Tibial nerve (tissue), 4 donors: ENCODE measurements around the gene BANK1. TPM values are rescaled to one million over a fixed set of nuclear protein-coding genes. Genes with fewer than 3 reads are reported as not detected.

Source experiments
- DNase-seq, 2 donors: peaks; one replicate each; pipeline ENCODE4 v3.0.0-alpha.2; 2019; ENCODE audit warnings: low spot score in 2 of 2
- H3K27ac ChIP-seq, 4 donors: fragments of 200-600 bp; sonication (generic) in 3 of 4; one replicate each; pipeline ENCODE4 v1.5.1; 2017 to 2019; ENCODE audit warnings: mild to moderate bottlenecking in 1 of 4
- H3K27me3 ChIP-seq, 2 donors: fragments of 200-600 bp; sonication (generic) in 1 of 2; one replicate each; pipeline versions ENCODE4 v1.5.1 to v1.6.0; 2017 to 2019
- H3K36me3 ChIP-seq, 3 donors: fragments of 200-600 bp; sonication (generic); one replicate each; pipeline ENCODE4 v1.5.1; 2018 to 2019
- H3K4me1 ChIP-seq, 4 donors: fragments of 200-600 bp; sonication (generic) in 3 of 4; one replicate each; pipeline ENCODE4 v1.5.1; 2017 to 2019
- H3K4me3 ChIP-seq, 4 donors: fragments of 200-600 bp; sonication (generic) in 3 of 4; one replicate each; pipeline ENCODE4 v1.5.1; 2017 to 2019; ENCODE audit warnings: mild to moderate bottlenecking in 1 of 4, moderate library complexity in 1 of 4
- H3K9me3 ChIP-seq, 4 donors: fragments of 200-600 bp; sonication (generic) in 3 of 4; one replicate each; pipeline ENCODE4 v1.5.1; 2017 to 2019
- EP300 ChIP-seq, 2 donors: sonication (generic); formaldehyde crosslinking; IDR thresholded peaks; one replicate each; pipeline ENCODE4 v1.6.1; 2017; ENCODE audit warnings: antibody characterized with exemption in 2 of 2, mild to moderate bottlenecking in 1 of 2
- POLR2A ChIP-seq, 2 donors: fragments of 450-650 bp; IDR thresholded peaks; one replicate each; pipeline ENCODE4 v1.6.1; 2017; ENCODE audit warnings: antibody characterized with exemption in 2 of 2, mild to moderate bottlenecking in 2 of 2, moderate library complexity in 2 of 2
- WGBS, 2 donors: methylation state at CpG; one replicate each; pipeline ENCODE4 v1.1.5; 2018; 5-methylcytosine and 5-hydroxymethylcytosine counted together
- total RNA-seq, 4 donors: library from RNA; depleted of rRNA; stranded (reverse); fragments of >200 nt; gene quantifications; one replicate each; pipeline ENCODE4 v1.1.0, GENCODE V29; 2016
- TF ChIP-seq, protein P1 (sequence below), 5 experiments: fragments of 200-600 bp in 3 of 5; fragments of 450-650 bp in 2 of 5; sonication (generic) in 3 of 5; IDR thresholded peaks; one replicate each; pipeline ENCODE4 v1.5.1; 2016 to 2019; ENCODE audit warnings: antibody characterized with exemption in 5 of 5, mild to moderate bottlenecking in 3 of 5, moderate library complexity in 2 of 5

The BANK1 gene
- total RNA-seq, 4 donors from 2014 or later, result 3.5 to 6.3 (median 5.1) TPM

DNA sequence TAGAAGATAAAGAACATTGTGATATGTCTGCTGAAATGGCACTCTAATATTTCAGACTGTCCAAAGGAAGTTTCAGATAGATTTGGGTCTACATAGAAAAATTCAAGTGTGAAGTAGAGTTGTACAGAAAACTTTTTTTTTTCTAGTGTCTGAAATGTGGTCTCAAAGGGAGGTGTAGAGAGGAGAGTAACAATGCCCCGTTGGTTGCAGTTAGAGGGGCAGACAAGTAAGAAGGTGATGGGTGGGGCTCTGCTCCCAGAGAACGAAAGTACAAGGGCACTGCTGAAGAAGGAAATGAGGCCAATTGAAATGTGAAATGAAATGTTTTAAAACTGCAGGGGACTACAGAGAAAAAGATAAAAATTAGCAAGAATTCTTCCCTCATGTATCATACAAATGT, 177.8 kb downstream of the BANK1 start:
- DNase-seq, result no peak
- TF ChIP-seq, protein P1, sequence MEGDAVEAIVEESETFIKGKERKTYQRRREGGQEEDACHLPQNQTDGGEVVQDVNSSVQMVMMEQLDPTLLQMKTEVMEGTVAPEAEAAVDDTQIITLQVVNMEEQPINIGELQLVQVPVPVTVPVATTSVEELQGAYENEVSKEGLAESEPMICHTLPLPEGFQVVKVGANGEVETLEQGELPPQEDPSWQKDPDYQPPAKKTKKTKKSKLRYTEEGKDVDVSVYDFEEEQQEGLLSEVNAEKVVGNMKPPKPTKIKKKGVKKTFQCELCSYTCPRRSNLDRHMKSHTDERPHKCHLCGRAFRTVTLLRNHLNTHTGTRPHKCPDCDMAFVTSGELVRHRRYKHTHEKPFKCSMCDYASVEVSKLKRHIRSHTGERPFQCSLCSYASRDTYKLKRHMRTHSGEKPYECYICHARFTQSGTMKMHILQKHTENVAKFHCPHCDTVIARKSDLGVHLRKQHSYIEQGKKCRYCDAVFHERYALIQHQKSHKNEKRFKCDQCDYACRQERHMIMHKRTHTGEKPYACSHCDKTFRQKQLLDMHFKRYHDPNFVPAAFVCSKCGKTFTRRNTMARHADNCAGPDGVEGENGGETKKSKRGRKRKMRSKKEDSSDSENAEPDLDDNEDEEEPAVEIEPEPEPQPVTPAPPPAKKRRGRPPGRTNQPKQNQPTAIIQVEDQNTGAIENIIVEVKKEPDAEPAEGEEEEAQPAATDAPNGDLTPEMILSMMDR (IDR thresholded peaks at IDR 0.05), result no peak
- no peak for TF ChIP-seq POLR2A (IDR thresholded peaks at IDR 0.05)
- TF ChIP-seq EP300 (IDR thresholded peaks at IDR 0.05), result no peak
- 64 to 80% methylated on average over 2 of the region's 2 CpGs for WGBS, 2 donors
- H3K4me1 ChIP-seq, result no peaks in the 10 kb centered on the region
- no peaks in the 10 kb centered on the region for H3K9me3 ChIP-seq
- H3K27ac ChIP-seq, result no peak overlapping the region
- H3K36me3 ChIP-seq, result no peaks in the 10 kb centered on the region
- no peak overlapping the region for H3K4me3 ChIP-seq
- no peaks in the 10 kb centered on the region for H3K27me3 ChIP-seq

DNA sequence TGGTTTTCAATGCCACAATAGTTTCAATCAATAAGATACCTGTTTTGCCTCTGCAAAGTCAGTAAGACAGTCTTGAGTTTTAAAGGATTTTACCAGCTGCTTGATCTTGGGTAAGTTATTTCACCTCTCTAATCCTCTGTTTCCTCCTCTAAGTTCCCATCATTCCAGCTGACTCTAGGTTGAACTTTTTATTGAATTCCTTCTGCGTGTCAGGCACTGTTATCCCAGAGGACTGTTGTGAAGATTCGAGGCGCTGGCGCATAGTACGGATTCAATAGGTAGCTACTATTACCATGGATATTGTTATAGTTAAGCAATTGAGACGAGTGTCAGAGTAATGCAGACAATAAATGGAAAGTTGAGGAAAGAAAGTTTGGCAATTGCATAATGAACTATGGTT, 179.4 kb downstream of the BANK1 start:
- no peaks in the 10 kb centered on the region for H3K9me3 ChIP-seq
- H3K4me3 ChIP-seq, result no peak overlapping the region
- WGBS, 2 donors, result 77 to 79% methylated on average over 6 of the region's 6 CpGs
- no peak for TF ChIP-seq EP300 (IDR thresholded peaks at IDR 0.05)
- TF ChIP-seq POLR2A (IDR thresholded peaks at IDR 0.05), result no peak
- TF ChIP-seq, protein P1 (IDR thresholded peaks at IDR 0.05), result no peak
- no peak overlapping the region for H3K27ac ChIP-seq
- no peaks in the 10 kb centered on the region for H3K36me3 ChIP-seq
- no peaks in the 10 kb centered on the region for H3K27me3 ChIP-seq
- H3K4me1 ChIP-seq, result no peaks in the 10 kb centered on the region
- no peak for DNase-seq

DNA sequence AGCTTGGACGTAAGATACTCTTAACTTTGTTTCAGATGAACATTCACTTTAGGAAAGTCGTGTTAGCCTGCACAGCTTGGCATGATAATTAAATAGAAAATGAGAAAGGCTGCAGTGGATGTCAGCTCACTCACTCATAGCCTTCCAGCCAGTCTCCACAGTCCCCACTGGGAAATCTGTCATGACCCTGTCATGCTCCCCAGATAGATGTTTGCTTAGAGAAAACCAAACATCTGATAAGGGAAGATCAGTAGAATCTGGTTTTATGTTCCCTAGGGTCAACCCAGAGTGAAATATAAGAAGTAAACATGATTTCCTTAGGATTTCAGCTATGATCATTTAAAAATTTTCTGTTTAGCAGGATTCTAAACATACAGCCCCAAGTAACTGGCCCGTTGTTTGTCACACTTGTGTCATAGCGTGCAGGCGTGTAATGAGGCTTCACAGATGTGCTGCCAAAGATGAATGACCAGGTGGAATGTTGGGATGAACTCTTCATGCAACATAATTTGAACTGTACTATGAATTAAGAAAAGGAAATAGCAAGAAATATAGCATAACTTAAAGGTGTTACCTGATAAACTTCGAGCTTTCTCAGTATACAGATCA, 180.1 kb downstream of the BANK1 start:
- DNase-seq, result no peak
- Histone ChIP-seq H3K27ac (no peak overlapping the region), H3K9me3 (no peaks in the 10 kb centered on the region), H3K36me3 (no peaks in the 10 kb centered on the region), H3K4me1 (no peaks in the 10 kb centered on the region), H3K4me3 (no peak overlapping the region), H3K27me3 (no peaks in the 10 kb centered on the region)
- TF ChIP-seq POLR2A (IDR thresholded peaks at IDR 0.05), result no peak
- no peak for TF ChIP-seq EP300 (IDR thresholded peaks at IDR 0.05)
- TF ChIP-seq, protein P1 (IDR thresholded peaks at IDR 0.05), result no peak
- 83 to 84% methylated on average over 6 of the region's 6 CpGs for WGBS, 2 donors

DNA sequence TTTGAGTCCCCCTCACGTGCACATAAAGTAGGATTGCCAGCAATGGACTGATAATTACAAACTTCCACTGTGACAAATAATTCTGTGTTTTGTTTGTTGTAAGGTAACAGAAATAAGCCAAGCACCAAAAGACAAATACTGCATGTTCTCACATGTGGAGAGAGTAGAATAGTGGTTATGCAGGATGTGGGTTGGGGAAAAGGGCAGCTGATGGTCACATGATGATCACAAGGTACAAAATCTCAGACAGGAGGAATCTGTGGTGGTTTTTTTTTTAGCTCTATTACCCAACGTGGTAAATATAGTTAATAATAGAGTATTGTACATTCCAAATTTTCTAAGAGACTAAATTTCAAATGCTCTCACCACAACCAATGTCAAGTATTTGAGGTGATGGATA, 182.3 kb downstream of the BANK1 start:
- Histone ChIP-seq H3K27ac (no peak overlapping the region), H3K4me1 (peaks cover 0 to 6% (median 0%) of the 10 kb centered on the region in 4 donors), H3K9me3 (no peaks in the 10 kb centered on the region), H3K27me3 (no peaks in the 10 kb centered on the region), H3K4me3 (no peak overlapping the region), H3K36me3 (no peaks in the 10 kb centered on the region)
- 52 to 63% methylated on average over 2 of the region's 2 CpGs for WGBS, 2 donors
- TF ChIP-seq, protein P1 (IDR thresholded peaks at IDR 0.05), result no peak
- no peak for TF ChIP-seq POLR2A (IDR thresholded peaks at IDR 0.05)
- TF ChIP-seq EP300 (IDR thresholded peaks at IDR 0.05), result no peak
- DNase-seq, result no peak

DNA sequence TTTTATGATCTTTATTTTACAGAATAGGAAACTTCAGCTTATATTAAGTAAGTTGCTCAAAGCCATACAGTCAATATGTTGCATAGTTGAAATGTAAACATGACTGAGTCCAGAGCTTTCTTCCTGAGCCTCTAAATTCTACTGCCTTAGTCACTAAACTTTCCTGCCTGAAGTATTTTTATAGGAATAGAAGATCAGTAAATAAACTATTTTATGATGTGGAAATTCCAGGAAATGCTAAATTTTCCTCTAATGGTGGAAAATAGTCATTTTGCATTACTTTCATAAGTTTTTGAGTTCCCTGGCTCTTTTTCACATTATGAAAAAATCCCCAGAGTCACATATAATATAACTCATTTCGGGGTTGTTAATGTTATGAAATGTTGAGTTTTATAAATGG, 182.8 kb downstream of the BANK1 start:
- 58 to 59% methylated on average over 1 of the region's 1 CpG for WGBS, 2 donors
- Histone ChIP-seq H3K4me1 (peaks cover 0 to 6% (median 0%) of the 10 kb centered on the region in 4 donors), H3K36me3 (no peaks in the 10 kb centered on the region), H3K4me3 (no peak overlapping the region), H3K9me3 (no peaks in the 10 kb centered on the region), H3K27ac (no peak overlapping the region), H3K27me3 (no peaks in the 10 kb centered on the region)
- TF ChIP-seq EP300 (IDR thresholded peaks at IDR 0.05), result no peak
- TF ChIP-seq, protein P1 (IDR thresholded peaks at IDR 0.05), result no peak
- no peak for DNase-seq
